ENCODE measurements around the gene QSOX1. TPM values are rescaled to one million over a fixed set of nuclear protein-coding genes. Genes with fewer than 3 reads are reported as not detected.

The QSOX1 gene
- total RNA-seq, 1 experiment from 2014 or later, result 226 TPM

DNA sequence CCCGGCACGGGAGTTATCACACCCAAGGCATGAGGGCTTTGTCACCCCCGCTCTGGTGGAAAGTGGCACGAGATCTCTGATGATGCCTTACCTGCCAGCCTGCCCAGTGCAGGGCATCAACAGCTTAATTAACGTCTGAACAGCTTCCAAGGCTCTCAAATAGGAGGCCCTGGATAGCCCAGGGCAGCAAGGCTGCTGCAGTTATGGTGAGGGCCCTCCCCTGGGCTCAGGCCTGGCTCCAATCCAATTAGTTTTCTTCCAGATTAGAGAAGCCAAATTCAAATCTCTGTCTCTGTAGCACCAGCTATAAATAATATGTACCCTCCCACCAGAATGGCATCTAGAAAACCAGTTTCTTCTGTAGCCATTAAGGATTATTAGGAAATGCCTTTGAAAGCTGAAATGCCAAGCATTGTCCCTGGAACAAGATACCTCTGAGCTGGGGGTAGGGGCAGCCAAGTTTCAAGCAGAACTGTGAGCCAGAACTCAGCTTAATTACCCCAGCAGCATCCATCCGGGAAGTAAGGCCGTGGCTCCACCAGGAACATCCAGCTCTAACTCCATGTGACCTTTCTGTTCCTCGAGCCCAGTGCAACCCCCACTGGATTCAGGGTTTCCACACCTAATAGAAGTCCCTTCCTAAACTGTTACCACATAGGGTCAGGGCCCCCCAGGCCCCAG is 12.5 kb downstream of the QSOX1 start:
- Histone ChIP-seq H3K4me1 (replicated peaks; ENCODE audit: insufficient read depth) (peaks cover 82% of the 10 kb centered on the region), H3K9me2 (ENCODE audit: insufficient read depth) (no peaks in the 10 kb centered on the region), H3K27me3 (ENCODE audit: insufficient read depth, low read depth) (no peaks in the 10 kb centered on the region), H2AFZ (no peak overlapping the region), H3K27ac (peak overlapping the region; percentile 73), H3K9me3 (ENCODE audit: insufficient read depth, low read depth) (no peaks in the 10 kb centered on the region), H3F3A (ENCODE audit: insufficient read depth, low read depth) (peaks cover 48% of the 10 kb centered on the region), H3K79me2 (ENCODE audit: low read depth) (peaks cover 69% of the 10 kb centered on the region), H4K20me1 (ENCODE audit: insufficient read depth) (0 out of 2 replicates have a peak, but pooled peaks cover 7% of the 10 kb centered on the region), H3K4me2 (peak overlapping the region; percentile 43), H3K4me3 (no peak overlapping the region), H3K36me3 (ENCODE audit: low read depth) (peaks cover 12% of the 10 kb centered on the region; the same call in 1 of the 2 replicates)
- POLR2A ChIA-PET (ENCODE audit: unreplicated experiment), result interaction anchor here (0.5 to 0.8 kb wide), 2 partner anchors 13 to 239 kb away, joined by 3 to 7 read pairs; no protein-coding TSS in a partner anchor
- no TSS peak for BruUV-seq (replicated peaks)
- intact Hi-C loops (cut with micrococcal nuclease; ENCODE audit: unreplicated experiment), result no loop called here
- TF ChIP-seq, protein P1, sequence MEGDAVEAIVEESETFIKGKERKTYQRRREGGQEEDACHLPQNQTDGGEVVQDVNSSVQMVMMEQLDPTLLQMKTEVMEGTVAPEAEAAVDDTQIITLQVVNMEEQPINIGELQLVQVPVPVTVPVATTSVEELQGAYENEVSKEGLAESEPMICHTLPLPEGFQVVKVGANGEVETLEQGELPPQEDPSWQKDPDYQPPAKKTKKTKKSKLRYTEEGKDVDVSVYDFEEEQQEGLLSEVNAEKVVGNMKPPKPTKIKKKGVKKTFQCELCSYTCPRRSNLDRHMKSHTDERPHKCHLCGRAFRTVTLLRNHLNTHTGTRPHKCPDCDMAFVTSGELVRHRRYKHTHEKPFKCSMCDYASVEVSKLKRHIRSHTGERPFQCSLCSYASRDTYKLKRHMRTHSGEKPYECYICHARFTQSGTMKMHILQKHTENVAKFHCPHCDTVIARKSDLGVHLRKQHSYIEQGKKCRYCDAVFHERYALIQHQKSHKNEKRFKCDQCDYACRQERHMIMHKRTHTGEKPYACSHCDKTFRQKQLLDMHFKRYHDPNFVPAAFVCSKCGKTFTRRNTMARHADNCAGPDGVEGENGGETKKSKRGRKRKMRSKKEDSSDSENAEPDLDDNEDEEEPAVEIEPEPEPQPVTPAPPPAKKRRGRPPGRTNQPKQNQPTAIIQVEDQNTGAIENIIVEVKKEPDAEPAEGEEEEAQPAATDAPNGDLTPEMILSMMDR (conservative IDR thresholded peaks at IDR 0.05), result no peak
- no peak for TF ChIP-seq EZH2 (IDR thresholded peaks at IDR 0.05; ENCODE audit: low read depth)
- no peak for DNase-seq
- CTCF ChIA-PET, result interaction anchor here (0.7 to 0.8 kb wide), 2 partner anchors 342 to 352 kb away, joined by 3 to 5 read pairs; no protein-coding TSS in a partner anchor

DNA sequence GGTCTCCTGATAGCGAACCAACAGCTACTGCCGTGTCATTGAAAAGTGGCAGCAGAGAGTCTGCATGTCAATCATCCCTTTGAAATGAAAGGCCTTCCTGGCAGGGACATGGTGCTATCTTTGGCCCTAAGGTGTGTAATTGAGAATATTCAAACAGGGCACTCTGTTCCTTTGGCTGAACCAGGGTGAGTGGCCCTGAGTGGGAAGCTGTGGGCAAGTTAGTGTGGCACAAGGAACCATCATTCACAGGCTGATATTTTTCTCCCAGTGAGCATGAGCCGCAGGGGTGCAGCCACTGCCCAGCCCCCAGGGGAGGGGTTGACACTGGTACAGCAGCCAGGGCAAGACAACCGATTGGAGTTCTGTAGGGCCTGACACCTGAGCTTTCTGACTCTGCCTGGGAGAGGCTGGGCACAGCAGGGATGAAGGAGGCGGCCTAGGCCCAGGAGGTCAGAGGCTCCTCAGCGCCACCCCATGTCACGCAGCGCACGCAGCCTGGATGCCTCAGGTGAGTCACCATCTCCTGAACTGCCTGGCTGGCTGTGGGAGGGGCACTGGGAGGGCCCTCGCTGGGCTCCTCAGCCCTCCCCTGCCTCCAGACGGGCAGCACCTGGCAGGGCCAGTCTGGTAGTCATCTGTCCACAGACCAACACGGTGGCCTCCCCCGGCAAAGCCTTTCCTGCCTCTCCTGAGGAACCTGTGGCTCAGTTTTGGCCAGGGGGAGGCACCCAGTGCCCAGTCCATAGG is 13.2 kb downstream of the QSOX1 start:
- Histone ChIP-seq H3K4me2 (peak overlapping the region; percentile 66), H3K79me2 (ENCODE audit: low read depth) (peaks cover 61% of the 10 kb centered on the region), H4K20me1 (ENCODE audit: insufficient read depth) (0 out of 2 replicates have a peak, but pooled peaks cover 5% of the 10 kb centered on the region), H3K27me3 (ENCODE audit: insufficient read depth, low read depth) (no peaks in the 10 kb centered on the region), H3F3A (ENCODE audit: insufficient read depth, low read depth) (peaks cover 48% of the 10 kb centered on the region), H3K4me3 (no peak overlapping the region), H3K27ac (peak overlapping the region; percentile 73), H3K36me3 (ENCODE audit: low read depth) (0 out of 2 replicates have a peak, but pooled peaks cover 11% of the 10 kb centered on the region), H3K4me1 (replicated peaks; ENCODE audit: insufficient read depth) (peaks cover 74% of the 10 kb centered on the region), H3K9me3 (ENCODE audit: insufficient read depth, low read depth) (no peaks in the 10 kb centered on the region), H2AFZ (no peak overlapping the region), H3K9me2 (ENCODE audit: insufficient read depth) (no peaks in the 10 kb centered on the region)
- no TSS peak for BruUV-seq (replicated peaks)
- intact Hi-C loops (cut with micrococcal nuclease; ENCODE audit: unreplicated experiment), result loop anchor here (1.0 to 2.0 kb wide), 3 partner anchors 13 to 285 kb away; partner anchors contain the start of genes CEP350 and TOR1AIP1
- DNase-seq, result peak; percentile 96 to 97
- TF ChIP-seq, protein P1 (conservative IDR thresholded peaks at IDR 0.05), result no peak; the same call in 1 of the 2 replicates
- TF ChIP-seq EZH2 (IDR thresholded peaks at IDR 0.05; ENCODE audit: low read depth), result no peak
- POLR2A ChIA-PET (ENCODE audit: unreplicated experiment), result interaction anchor here (0.5 to 0.8 kb wide), 2 partner anchors 14 to 240 kb away, joined by 3 to 7 read pairs; no protein-coding TSS in a partner anchor
- CTCF ChIA-PET, result interaction anchor here (0.6 to 1.6 kb wide), 3 partner anchors 11 to 290 kb away, joined by 3 to 4 read pairs (median 3); partner anchors contain the start of genes QSOX1 and TOR1AIP2
